Astrocyte of the spinal cord (primary cell): ENCODE results near the gene HOXA11.

ENCODE experiments used
- DNase-seq: peaks from one replicate; pipeline ENCODE4 v3.0.0; 2011; ENCODE audit warnings: low read depth, low spot score
- H3K4me3 ChIP-seq: 2 replicates; pipeline ENCODE4 v1.5.1; 2011; ENCODE audit warnings: low read depth, mild to moderate bottlenecking, low read length, moderate library complexity
- in situ Hi-C: cut with HindIII; loops from 2 replicates; pipeline ENCODE4 v1.10.0; 2017; ENCODE audit warnings: low sequenced_read_pairs
- TF ChIP-seq, protein P1 (sequence below): IDR thresholded peaks from 2 replicates; pipeline ENCODE4 v1.5.1; 2012; ENCODE audit warnings: low read depth, mild to moderate bottlenecking, low read length, inconsistent platforms

HOXA11 gene

DNA sequence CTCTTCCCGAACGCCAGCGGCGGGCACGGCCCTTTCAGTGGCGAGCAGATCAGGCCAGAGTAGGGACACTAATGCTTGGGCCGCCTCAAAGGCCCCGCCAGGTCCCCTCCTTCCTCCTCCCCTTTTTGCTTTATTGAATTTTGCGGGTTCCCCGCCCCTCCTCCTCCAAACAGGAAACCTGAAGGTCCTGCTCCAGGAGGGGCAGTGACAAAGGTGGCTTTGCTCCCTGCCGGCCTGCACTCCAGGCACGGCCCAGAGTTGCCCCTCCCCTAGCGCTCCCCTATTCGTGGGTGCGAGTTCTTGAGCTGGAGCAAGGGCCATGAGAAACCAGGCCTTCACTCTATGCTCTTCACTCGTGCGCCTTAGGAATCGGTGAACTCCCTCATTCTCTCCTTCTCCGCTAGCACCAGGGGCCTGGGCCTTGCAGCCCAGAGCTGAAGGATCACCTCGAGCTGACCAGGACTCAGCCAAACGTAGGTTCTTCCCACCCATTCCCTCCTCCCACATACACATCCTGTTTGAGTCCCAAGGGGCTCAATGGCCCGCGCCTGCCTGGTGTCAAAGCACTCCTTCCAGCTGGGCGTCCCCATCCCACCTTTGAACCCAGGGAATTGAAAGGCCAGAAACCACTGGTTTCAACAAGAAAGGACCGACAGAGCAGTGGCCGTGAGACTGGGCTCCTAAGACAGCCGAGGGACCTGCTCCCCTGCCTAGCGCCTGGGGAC is 36.8 kb downstream of the HOXA11 start:
- TF ChIP-seq, protein P1, sequence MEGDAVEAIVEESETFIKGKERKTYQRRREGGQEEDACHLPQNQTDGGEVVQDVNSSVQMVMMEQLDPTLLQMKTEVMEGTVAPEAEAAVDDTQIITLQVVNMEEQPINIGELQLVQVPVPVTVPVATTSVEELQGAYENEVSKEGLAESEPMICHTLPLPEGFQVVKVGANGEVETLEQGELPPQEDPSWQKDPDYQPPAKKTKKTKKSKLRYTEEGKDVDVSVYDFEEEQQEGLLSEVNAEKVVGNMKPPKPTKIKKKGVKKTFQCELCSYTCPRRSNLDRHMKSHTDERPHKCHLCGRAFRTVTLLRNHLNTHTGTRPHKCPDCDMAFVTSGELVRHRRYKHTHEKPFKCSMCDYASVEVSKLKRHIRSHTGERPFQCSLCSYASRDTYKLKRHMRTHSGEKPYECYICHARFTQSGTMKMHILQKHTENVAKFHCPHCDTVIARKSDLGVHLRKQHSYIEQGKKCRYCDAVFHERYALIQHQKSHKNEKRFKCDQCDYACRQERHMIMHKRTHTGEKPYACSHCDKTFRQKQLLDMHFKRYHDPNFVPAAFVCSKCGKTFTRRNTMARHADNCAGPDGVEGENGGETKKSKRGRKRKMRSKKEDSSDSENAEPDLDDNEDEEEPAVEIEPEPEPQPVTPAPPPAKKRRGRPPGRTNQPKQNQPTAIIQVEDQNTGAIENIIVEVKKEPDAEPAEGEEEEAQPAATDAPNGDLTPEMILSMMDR, result no peak
- H3K4me3 ChIP-seq, result peak overlapping the region; percentile 69
- in situ Hi-C loops, result no loop called here
- peak; percentile 66 for DNase-seq

GRCh38 chr7:27147199-27148030 is 37.6 kb downstream of the HOXA11 start, which contains the start of gene HOXA6:
Gene HOXA6 (minus strand): TSS chr7:27147774. CDS start chr7:27147749, 25 bp downstream.
- peak within 1 kb of the TSS; percentile 69 for H3K4me3 ChIP-seq
- DNase-seq, result peak; percentile 63
- in situ Hi-C loops, result no loop called here
- TF ChIP-seq, protein P1, result no peak

DNA sequence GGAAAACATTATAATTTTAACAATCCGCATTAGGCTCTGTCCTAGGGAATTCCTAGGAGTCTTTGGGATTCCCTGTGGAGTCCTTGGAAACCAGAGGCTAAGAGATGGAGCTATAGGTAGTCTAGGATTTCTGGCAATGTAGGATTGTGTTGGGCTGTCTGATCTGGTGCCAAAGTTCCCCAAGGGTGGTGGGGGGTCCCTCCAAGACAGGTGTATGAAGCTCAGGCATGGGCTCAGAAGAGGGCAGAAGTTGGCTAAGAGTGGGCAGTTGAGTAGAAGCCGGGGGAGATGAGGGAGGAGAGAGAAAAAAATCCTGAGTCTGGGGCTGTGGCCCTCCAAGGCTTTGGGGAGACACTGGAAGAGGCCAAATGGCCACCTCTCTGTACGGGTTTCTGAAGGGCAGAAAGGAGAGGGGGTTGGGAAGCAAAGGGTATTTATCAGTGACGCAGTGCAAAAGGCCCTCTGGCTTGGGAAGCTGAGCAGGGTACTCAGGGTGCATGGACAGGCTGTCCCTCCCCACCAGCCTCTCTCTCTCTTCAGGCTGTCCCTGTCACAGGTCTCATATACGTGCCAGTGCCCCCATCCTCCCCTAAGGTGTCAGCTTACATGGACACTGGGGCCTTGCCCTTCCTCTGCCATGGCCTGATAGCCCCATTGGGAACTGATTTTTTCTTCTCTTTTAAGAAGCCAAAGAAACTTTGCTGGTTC is 38.4 kb downstream of the HOXA11 start:
- TF ChIP-seq, protein P1, result no peak
- H3K4me3 ChIP-seq, result peak overlapping the region; percentile 69
- DNase-seq, result no peak
- in situ Hi-C loops, result no loop called here

- H3K4me3 ChIP-seq, result peak overlapping the region; percentile 69
- in situ Hi-C loops, result no loop called here
- peak; percentile 61 for DNase-seq
- TF ChIP-seq, protein P1, result no peak
Measured at GRCh38 chr7:27145914-27146412, 39.1 kb downstream of the HOXA11 start.

- no peak for DNase-seq
- in situ Hi-C loops, result no loop called here
- peak overlapping the region; percentile 69 for H3K4me3 ChIP-seq
- TF ChIP-seq, protein P1, result no peak
Measured at GRCh38 chr7:27145165-27145913, 39.7 kb downstream of the HOXA11 start.
